LNCAP (cell line): Measurements from ENCODE around the gene COL5A3.

Experiments
- TF ChIP-seq, protein P1 (sequence below): fragments of 450-650 bp; IDR thresholded peaks from 2 replicates; pipeline ENCODE4 v1.5.1; 2017; ENCODE audit warnings: mild to moderate bottlenecking

Gene COL5A3

GRCh38 chr19:9958379-9958821, 51.9 kb downstream of the COL5A3 start:
- TF ChIP-seq, protein P1, sequence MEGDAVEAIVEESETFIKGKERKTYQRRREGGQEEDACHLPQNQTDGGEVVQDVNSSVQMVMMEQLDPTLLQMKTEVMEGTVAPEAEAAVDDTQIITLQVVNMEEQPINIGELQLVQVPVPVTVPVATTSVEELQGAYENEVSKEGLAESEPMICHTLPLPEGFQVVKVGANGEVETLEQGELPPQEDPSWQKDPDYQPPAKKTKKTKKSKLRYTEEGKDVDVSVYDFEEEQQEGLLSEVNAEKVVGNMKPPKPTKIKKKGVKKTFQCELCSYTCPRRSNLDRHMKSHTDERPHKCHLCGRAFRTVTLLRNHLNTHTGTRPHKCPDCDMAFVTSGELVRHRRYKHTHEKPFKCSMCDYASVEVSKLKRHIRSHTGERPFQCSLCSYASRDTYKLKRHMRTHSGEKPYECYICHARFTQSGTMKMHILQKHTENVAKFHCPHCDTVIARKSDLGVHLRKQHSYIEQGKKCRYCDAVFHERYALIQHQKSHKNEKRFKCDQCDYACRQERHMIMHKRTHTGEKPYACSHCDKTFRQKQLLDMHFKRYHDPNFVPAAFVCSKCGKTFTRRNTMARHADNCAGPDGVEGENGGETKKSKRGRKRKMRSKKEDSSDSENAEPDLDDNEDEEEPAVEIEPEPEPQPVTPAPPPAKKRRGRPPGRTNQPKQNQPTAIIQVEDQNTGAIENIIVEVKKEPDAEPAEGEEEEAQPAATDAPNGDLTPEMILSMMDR = no peak

DNA sequence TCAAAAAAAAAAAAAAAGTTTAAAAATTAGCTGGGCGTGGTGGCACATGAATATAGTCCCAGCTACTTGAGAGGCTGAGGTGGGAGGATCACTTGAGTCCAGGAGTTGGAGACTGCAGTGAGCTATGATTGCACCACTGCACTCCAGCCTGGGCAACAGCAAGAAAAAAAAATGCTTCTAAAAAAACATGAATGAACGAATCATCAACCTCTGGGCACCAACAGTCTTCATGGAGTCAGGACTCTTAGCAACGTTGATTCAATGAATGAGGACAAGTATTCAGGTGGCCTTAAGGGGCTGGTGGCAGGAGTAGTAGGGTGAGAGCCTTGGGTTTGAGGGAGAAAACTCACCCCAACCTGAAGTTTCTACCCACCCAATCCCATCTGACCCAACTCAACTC, 53.3 kb downstream of the COL5A3 start:
- TF ChIP-seq, protein P1 = no peak

- TF ChIP-seq, protein P1 = no peak
These were observed 56.3 kb downstream of the COL5A3 start for GRCh38 chr19:9953802-9954542.

GRCh38 chr19:9952276-9952675, 58.0 kb downstream of the COL5A3 start:
- TF ChIP-seq, protein P1 = no peak

DNA sequence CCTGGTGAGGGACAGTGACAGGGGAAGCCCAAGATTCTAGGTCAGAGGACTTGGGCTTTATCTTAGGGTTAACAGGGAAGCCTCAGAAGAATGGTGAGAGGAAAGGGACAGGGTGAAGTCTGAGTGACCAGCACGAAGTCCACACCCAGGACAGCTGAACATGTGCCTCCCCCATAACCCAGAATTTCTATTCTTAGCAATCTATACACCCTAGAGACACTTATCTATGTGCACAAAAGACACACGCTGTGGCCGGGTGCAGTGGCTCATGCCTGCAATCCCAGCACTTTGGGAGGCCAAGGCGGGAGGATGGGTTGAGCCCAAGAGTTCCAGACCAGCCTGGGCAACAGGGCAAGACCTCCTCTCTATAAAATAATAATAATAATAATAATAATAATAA, 62.9 kb downstream of the COL5A3 start:
- TF ChIP-seq, protein P1 = no peak

DNA sequence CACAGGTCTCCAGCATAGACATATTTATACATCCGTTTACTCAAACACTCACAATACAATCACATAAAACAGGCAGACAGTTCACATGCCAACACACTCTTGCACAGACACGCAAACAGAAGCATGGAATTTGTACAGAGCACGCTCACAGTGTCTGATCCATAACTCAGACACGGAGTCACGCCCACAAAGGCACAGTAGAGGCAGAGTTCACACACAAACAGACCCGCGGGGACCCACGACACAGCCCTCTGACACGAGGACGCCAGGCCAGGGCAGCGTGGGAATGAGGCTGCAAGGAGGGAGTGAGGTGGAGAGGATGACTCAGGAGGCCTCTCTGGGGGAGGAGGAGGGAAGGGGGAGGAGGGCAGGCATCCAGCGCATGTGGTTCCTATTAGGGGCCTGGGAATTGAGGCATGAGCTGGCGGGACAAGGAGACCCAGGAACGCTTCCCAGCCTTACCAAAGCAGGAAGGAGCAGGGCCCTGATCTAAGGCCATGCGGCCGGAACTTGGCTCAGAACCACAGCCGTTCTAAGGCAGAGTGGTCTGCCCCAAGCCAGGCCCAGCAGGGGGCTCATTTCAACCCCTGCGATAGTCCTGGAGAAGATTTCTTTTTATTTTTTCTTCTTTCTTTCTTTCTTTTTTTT, 64.9 kb downstream of the COL5A3 start:
- TF ChIP-seq, protein P1 = no peak

DNA sequence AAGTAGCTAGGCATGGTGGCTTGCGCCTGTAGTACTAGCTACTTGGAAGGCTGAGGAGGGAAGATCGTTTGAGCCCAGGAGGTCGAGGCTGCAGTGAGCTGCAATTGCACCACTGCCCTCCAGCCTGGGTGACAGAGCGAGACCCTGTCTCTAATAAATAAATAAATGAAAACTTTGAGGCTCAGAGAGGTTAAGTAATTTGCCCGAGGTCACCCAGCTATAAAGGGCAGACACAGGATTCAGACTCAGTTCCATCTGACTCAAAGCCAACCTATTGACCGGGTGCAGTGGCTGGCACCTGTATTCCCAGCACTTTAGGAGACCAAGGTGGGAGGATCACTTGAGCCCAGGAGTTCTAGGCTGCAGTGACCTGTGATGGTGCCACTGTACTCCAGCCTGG, 66.6 kb downstream of the COL5A3 start:
- TF ChIP-seq, protein P1 = no peak
